K562 (cell line): ENCODE measurements around the gene CTIF. TPM values are rescaled to one million over a fixed set of nuclear protein-coding genes. Genes with fewer than 3 reads are reported as not detected.

Experiments used
- ATAC-seq: fragments of 200-7000 bp; cut with Tn5 transposase; 3 replicates; pipeline ENCODE4 v1.9.1; 2020; ENCODE audit warnings: moderate library complexity
- BruUV-seq: library from RNA; stranded (reverse); fragments of 400-500 nt; replicated peaks from 2 replicates; lab custom pipeline; 2021; lab: Mats Ljungman, UMichigan
- CTCF ChIA-PET: fragments of 300-600 bp; formaldehyde crosslinking; extraction: SDS; loops from one replicate; lab custom pipeline; 2021; ENCODE audit warnings: low intra/inter-chr PET ratio; lab: Yijun Ruan, JAX
- POLR2A ChIA-PET: fragments of 300-600, 350-650 bp; sonication (Branson Sonifier 250); formaldehyde crosslinking; extraction: SDS; loops from one replicate; lab custom pipeline; 2021; ENCODE audit warnings: antibody characterized with exemption, inconsistent platforms; lab: Yijun Ruan, JAX
- DNase-seq, 4 experiments: peaks; one replicate each; pipeline versions ENCODE4 v3.0.0 to v3.0.0-alpha.2; 2011 to 2018; ENCODE audit warnings: low spot score in 3 of 4, mixed read lengths in 3 of 4; ENCODE audit errors: extremely low read depth in 1 of 4
- FAIRE-seq: peaks from 2 replicates; lab custom pipeline; 2011; peaks lifted over from hg19 to GRCh38; lab: Jason Lieb, UNC
- H2AFZ ChIP-seq: 2 replicates; pipeline ENCODE4 v1.6.0; 2011; ENCODE audit warnings: low read depth, low read length, control low read depth, inconsistent platforms
- H3K27ac ChIP-seq: fragments of 200-600 bp; 3 replicates; pipeline ENCODE4 v1.8.0; 2011; ENCODE audit warnings: low read depth, mild to moderate bottlenecking, control low read depth, inconsistent platforms, low read length, moderate library complexity, mixed read lengths; ENCODE audit errors: extremely low read depth
- H3K27me3 ChIP-seq, 2 experiments: fragments of 300-600 bp in 1 of 2; 2 replicates in 1 of 2; 3 replicates in 1 of 2; pipeline versions ENCODE4 v1.6.0 to v1.8.0; 2011; ENCODE audit warnings: inconsistent platforms in 2 of 2, low read length in 2 of 2, mild to moderate bottlenecking in 1 of 2, mixed read lengths in 1 of 2, moderate library complexity in 1 of 2; ENCODE audit not compliant: control insufficient read depth in 2 of 2, insufficient read depth in 2 of 2
- H3K36me3 ChIP-seq: fragments of 300-600 bp; 3 replicates; pipeline ENCODE4 v1.8.0; 2011; ENCODE audit warnings: mild to moderate bottlenecking, low read length, inconsistent platforms; ENCODE audit not compliant: control insufficient read depth, insufficient read depth
- H3K4me1 ChIP-seq, 2 experiments: fragments of 200-600 bp in 1 of 2; replicated peaks in 1 of 2; 2 replicates in 1 of 2; 3 replicates in 1 of 2; pipeline versions ENCODE4 v1.5.1 to v1.8.0; 2011; ENCODE audit warnings: inconsistent platforms in 2 of 2, low read length in 2 of 2, mild to moderate bottlenecking in 1 of 2, mixed read lengths in 1 of 2, moderate library complexity in 1 of 2; ENCODE audit not compliant: control insufficient read depth in 2 of 2, insufficient read depth in 2 of 2
- H3K4me2 ChIP-seq: 2 replicates; pipeline ENCODE4 v1.6.1; 2011; ENCODE audit warnings: low read length, control low read depth, inconsistent platforms, mixed read lengths; ENCODE audit not compliant: insufficient read depth
- H3K4me3 ChIP-seq: fragments of 200-600 bp; sonication (generic), shearing (Covaris generic); 2 replicates; pipeline ENCODE4 v1.5.1; 2016; ENCODE audit warnings: control low read depth, inconsistent platforms
- H3K79me2 ChIP-seq: fragments of 200-600 bp; 3 replicates; pipeline ENCODE4 v1.8.0; 2011; ENCODE audit warnings: low read length, inconsistent platforms; ENCODE audit not compliant: control insufficient read depth, insufficient read depth
- H3K9ac ChIP-seq, 2 experiments: 2 replicates each; pipeline versions ENCODE4 v1.6.0 to v1.6.1; 2011; ENCODE audit warnings: low read depth in 2 of 2, low read length in 2 of 2, control low read depth in 1 of 2, inconsistent platforms in 1 of 2, mild to moderate bottlenecking in 1 of 2, mixed read lengths in 1 of 2; ENCODE audit not compliant: insufficient read depth in 1 of 2
- H3K9me1 ChIP-seq: one replicate; pipeline ENCODE4 v1.6.0; 2011; ENCODE audit warnings: inconsistent platforms, mild to moderate bottlenecking, low read length, moderate library complexity; ENCODE audit not compliant: control insufficient read depth, insufficient read depth
- H3K9me3 ChIP-seq: replicated peaks from 2 replicates; pipeline ENCODE4 v1.5.1; 2011; ENCODE audit warnings: low read depth, low read length, inconsistent platforms; ENCODE audit not compliant: control insufficient read depth, insufficient read depth
- H4K20me1 ChIP-seq: replicated peaks from 2 replicates; pipeline ENCODE4 v1.6.1; 2011; ENCODE audit warnings: low read length, inconsistent platforms, mixed read lengths; ENCODE audit not compliant: control insufficient read depth, insufficient read depth
- CXXC5 ChIP-seq: fragments of 250-450 bp; sonication (Bioruptor Pico); IDR thresholded peaks from 2 replicates; pipeline ENCODE4 v1.8.0; 2022; ENCODE audit warnings: inconsistent platforms, mild to moderate bottlenecking, moderate library complexity
- ETS2 ChIP-seq: IDR thresholded peaks from 2 replicates; pipeline ENCODE4 v1.6.1; 2016; ENCODE audit warnings: borderline replicate concordance, missing genetic modification characterization, mild to moderate bottlenecking, moderate library complexity, missing compliant biosample characterization; ENCODE audit not compliant: poor library complexity, severe bottlenecking
- FOXA3 ChIP-seq, 2 experiments: fragments of 450-650 bp in 1 of 2; sonication (generic) in 1 of 2; formaldehyde crosslinking; IDR thresholded peaks in 1 of 2; conservative IDR thresholded peaks in 1 of 2; 2 replicates each; pipeline versions ENCODE4 v1.4.0 to v1.8.0; 2020 to 2022; ENCODE audit warnings: mild to moderate bottlenecking in 2 of 2, missing genetic modification reagents in 1 of 2
- HLTF ChIP-seq: fragments of 450-650 bp; IDR thresholded peaks from 2 replicates; pipeline ENCODE4 v1.6.1; 2016
- MAFF ChIP-seq: IDR thresholded peaks from 2 replicates; pipeline ENCODE4 v1.6.1; 2012; ENCODE audit warnings: low read length, improper control_type of control experiment
- NCOR1 ChIP-seq: fragments of 450-650 bp; IDR thresholded peaks from 2 replicates; pipeline ENCODE4 v1.6.1; 2016; ENCODE audit warnings: mild to moderate bottlenecking, moderate library complexity
- PRMT5 ChIP-seq: sonication (generic); formaldehyde crosslinking; IDR thresholded peaks from 2 replicates; pipeline ENCODE4 v1.5.0; 2020; ENCODE audit warnings: missing genetic modification reagents
- SRF ChIP-seq, 2 experiments: fragments of 250-450, 450-650 bp in 1 of 2; sonication (Bioruptor Pico) in 1 of 2; sonication (generic) in 1 of 2; formaldehyde crosslinking; IDR thresholded peaks; 2 replicates each; pipeline versions ENCODE4 v1.5.0 to v1.5.1; 2020 to 2022; ENCODE audit warnings: mild to moderate bottlenecking in 1 of 2, missing genetic modification reagents in 1 of 2
- ZNF584 ChIP-seq: fragments of 200-800 bp; sonication (Bioruptor generic); IDR thresholded peaks from 2 replicates; pipeline ENCODE4 v1.6.1; 2016; ENCODE audit warnings: low read depth, mild to moderate bottlenecking, missing genetic modification characterization, missing compliant biosample characterization
- WGBS: fragments of 100-300 bp; shearing (Covaris generic); methylation state at CpG from one replicate; pipeline ENCODE4 v1.1.6; 2016; ENCODE audit warnings: low coverage, mixed read lengths; ENCODE audit not compliant: insufficient coverage; ENCODE audit errors: missing lambda C conversion rate; 5-methylcytosine and 5-hydroxymethylcytosine counted together
- in situ Hi-C: fragments of 300-500 bp; cut with MboI; formaldehyde crosslinking; loops from 4 replicates; pipeline ENCODE4 v1.15.0; 2018; ENCODE audit warnings: inconsistent platforms, mixed read lengths
- intact Hi-C: fragments of 100-400 bp; cut with micrococcal nuclease; formaldehyde crosslinking; loops from 2 replicates; pipeline ENCODE4 v1.14.2; 2022
- polyA plus RNA-seq, 8 experiments: library from polyadenylated mRNA; depleted of rRNA in 4 of 8; stranded (reverse) in 5 of 8; unstranded in 3 of 8; fragments of >200 nt; fragmentation: Nextera tagmentation in 2 of 8; fragmentation: Illumina TruSeq in 1 of 8; extraction: Ambion mirVana in 2 of 8; extraction: Trizol in 1 of 8; gene quantifications; 2 replicates each; pipeline versions ENCODE4 v1.2.1 to v1.2.3, GENCODE V29; 2011 to 2014; ENCODE audit warnings: inconsistent platforms in 1 of 8, missing spikeins in 1 of 8
- total RNA-seq, 7 experiments: library from RNA; depleted of rRNA in 6 of 7; stranded (reverse); fragments of >200 nt in 6 of 7; fragmentation: Illumina TruSeq in 2 of 7; extraction: Trizol in 2 of 7; gene quantifications; 2 replicates each; pipeline versions ENCODE4 v1.2.1 to v1.2.3, GENCODE V29; 2011 to 2021; ENCODE audit warnings: low replicate concordance in 1 of 7
- TF ChIP-seq, protein P1 (sequence below): IDR thresholded peaks from 2 replicates; pipeline ENCODE4 v1.6.1; 2016; ENCODE audit warnings: missing genetic modification characterization, missing compliant biosample characterization

Gene CTIF
- total and polyA plus RNA-seq, 9 of the 15 experiments (the other 6 are each of a cell fraction or from before 2014, with no cell fraction given) = 0.17 to 11.5 (median 2.2) TPM

- POLR2A ChIA-PET = no interaction called here
- CTCF ChIA-PET = no interaction called here
- in situ Hi-C loops = no loop called here
- TF ChIP-seq, protein P1, sequence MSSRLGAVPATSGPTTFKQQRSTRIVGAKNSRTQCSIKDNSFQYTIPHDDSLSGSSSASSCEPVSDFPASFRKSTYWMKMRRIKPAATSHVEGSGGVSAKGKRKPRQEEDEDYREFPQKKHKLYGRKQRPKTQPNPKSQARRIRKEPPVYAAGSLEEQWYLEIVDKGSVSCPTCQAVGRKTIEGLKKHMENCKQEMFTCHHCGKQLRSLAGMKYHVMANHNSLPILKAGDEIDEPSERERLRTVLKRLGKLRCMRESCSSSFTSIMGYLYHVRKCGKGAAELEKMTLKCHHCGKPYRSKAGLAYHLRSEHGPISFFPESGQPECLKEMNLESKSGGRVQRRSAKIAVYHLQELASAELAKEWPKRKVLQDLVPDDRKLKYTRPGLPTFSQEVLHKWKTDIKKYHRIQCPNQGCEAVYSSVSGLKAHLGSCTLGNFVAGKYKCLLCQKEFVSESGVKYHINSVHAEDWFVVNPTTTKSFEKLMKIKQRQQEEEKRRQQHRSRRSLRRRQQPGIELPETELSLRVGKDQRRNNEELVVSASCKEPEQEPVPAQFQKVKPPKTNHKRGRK (tag) = no peak
- TF ChIP-seq MAFF (no peak), NCOR1 (no peak), SRF (CRISPR knock-in tag; IDR thresholded peaks at IDR 0.05) (no peak), PRMT5 (no peak), HLTF (no peak), ETS2 (tag) (no peak), CXXC5 (CRISPR knock-in tag) (no peak), FOXA3 (CRISPR knock-in tag; conservative IDR thresholded peaks at IDR 0.05 in 1 of 2, IDR thresholded peaks at IDR 0.05 in 1 of 2) (no peak), ZNF584 (CRISPR knock-in tag) (no peak)
- TF ChIP-seq, all 486 proteins: peak for 0
- Histone ChIP-seq H3K4me3 (no peak overlapping the region), H3K4me1 (peaks cover 8 to 23% of the 10 kb centered on the region in 2 experiments; a peak in 4 of 5 replicates), H3K4me2 (no peak overlapping the region), H3K79me2 (no peaks in the 10 kb centered on the region), H3K27ac (no peak overlapping the region), H3K27me3 (no peaks in the 10 kb centered on the region), H3K9ac (no peak overlapping the region), H3K9me1 (no peaks in the 10 kb centered on the region), H3K9me3 (no peaks in the 10 kb centered on the region), H3K36me3 (no peaks in the 10 kb centered on the region), H2AFZ (no peak overlapping the region), H4K20me1 (no peaks in the 10 kb centered on the region; the same call in 1 of the 2 replicates)
- BruUV-seq = no TSS peak
- intact Hi-C loops = no loop called here
- DNase-seq = no peak
- 74% methylated on average over 6 of the region's 8 CpGs for WGBS
- FAIRE-seq = no peak
- ATAC-seq = no peak
Measured at GRCh38 chr18:48799724-48800315, 261.0 kb downstream of the CTIF start.
